ENCODE measurements around the gene CSNK1E. TPM values are rescaled to one million over a fixed set of nuclear protein-coding genes. Genes with fewer than 3 reads are reported as not detected.

The CSNK1E gene
- total and polyA plus RNA-seq, 2 of the 4 experiments (the other 2 are of a cell fraction), result 116 to 276 TPM

DNA sequence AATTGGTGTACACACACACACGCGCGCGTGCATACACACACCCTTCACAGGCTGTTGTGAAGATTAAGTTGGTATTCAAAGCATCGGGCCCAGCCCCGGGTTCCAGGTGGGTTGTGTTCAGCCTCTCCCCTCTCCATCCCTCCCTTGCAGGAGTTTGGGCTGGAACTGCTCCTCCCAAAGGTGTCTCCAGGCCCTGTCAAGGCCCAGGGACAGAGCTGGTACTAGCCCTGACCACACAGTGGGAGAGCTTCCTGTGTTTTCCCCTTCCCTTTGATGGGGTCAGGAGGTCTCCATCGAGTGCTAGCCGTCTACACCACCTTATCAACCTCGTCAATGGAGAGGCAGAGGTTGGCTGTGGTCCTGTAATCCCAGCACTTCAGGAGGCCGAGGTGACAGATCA is 36.5 kb upstream of the CSNK1E start:
- peaks cover 3% of the 10 kb centered on the region; the same call in 1 of the 2 replicates for H4K20me1 ChIP-seq (ENCODE audit: insufficient read depth, low read length)
- H4K91ac ChIP-seq (ENCODE audit: insufficient read depth, low read depth, low read length), result no peak overlapping the region
- H4K8ac ChIP-seq (ENCODE audit: low read depth in 2 of 2, low read length in 2 of 2), result no peak overlapping the region
- no peak overlapping the region for H4K5ac ChIP-seq (ENCODE audit: low read depth, low read length)
- H2AK5ac ChIP-seq (ENCODE audit: low read depth, low read length), result no peak overlapping the region
- no peaks in the 10 kb centered on the region for H3K9me3 ChIP-seq (ENCODE audit: control insufficient read depth, insufficient read depth, low read length)
- H3K4me1 ChIP-seq (ENCODE audit: control insufficient read depth, insufficient read depth, low read length), result no peaks in the 10 kb centered on the region
- TF ChIP-seq RCOR1 (IDR thresholded peaks at IDR 0.05; ENCODE audit: insufficient replicate concordance, low read length) (no peak), CHD1 (IDR thresholded peaks at IDR 0.05; ENCODE audit: low read depth, low read length) (no peak), MAFK (IDR thresholded peaks at IDR 0.05; ENCODE audit: low read depth, low read length) (no peak), CEBPB (IDR thresholded peaks at IDR 0.05; ENCODE audit: low read depth, low read length) (no peak), RAD21 (IDR thresholded peaks at IDR 0.05; ENCODE audit: low read length) (no peak), BHLHE40 (IDR thresholded peaks at IDR 0.05; ENCODE audit: low read depth, low read length) (no peak), POLR2A (IDR thresholded peaks at IDR 0.05; ENCODE audit: low read depth, low read length) (no peak), RFX5 (IDR thresholded peaks at IDR 0.05; ENCODE audit: low read depth, low read length) (no peak), CTCF (conservative IDR thresholded peaks at IDR 0.05; ENCODE audit: low read depth, low read length) (no peak)
- TF ChIP-seq, protein P1, sequence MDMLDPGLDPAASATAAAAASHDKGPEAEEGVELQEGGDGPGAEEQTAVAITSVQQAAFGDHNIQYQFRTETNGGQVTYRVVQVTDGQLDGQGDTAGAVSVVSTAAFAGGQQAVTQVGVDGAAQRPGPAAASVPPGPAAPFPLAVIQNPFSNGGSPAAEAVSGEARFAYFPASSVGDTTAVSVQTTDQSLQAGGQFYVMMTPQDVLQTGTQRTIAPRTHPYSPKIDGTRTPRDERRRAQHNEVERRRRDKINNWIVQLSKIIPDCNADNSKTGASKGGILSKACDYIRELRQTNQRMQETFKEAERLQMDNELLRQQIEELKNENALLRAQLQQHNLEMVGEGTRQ (IDR thresholded peaks at IDR 0.05; ENCODE audit: low read depth, low read length), result no peak
- TF ChIP-seq, protein P2, sequence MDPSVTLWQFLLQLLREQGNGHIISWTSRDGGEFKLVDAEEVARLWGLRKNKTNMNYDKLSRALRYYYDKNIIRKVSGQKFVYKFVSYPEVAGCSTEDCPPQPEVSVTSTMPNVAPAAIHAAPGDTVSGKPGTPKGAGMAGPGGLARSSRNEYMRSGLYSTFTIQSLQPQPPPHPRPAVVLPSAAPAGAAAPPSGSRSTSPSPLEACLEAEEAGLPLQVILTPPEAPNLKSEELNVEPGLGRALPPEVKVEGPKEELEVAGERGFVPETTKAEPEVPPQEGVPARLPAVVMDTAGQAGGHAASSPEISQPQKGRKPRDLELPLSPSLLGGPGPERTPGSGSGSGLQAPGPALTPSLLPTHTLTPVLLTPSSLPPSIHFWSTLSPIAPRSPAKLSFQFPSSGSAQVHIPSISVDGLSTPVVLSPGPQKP (IDR thresholded peaks at IDR 0.05; ENCODE audit: borderline replicate concordance, low read depth, low read length), result no peak
- no peak overlapping the region for H3K56ac ChIP-seq (ENCODE audit: extremely low read depth, insufficient read depth, low read length)
- no peak overlapping the region for H3K4me2 ChIP-seq (ENCODE audit: low read depth, low read length)
- DNase-seq, result no peak
- no peak for ATAC-seq (ENCODE audit: low read depth)
- H2BK120ac ChIP-seq (ENCODE audit: low read depth, low read length), result no peak overlapping the region
- ChIA-PET POLR2A (ENCODE audit: unreplicated experiment) (no interaction called here), CTCF (interaction anchor here (0.6 kb wide), 1 partner anchor 302 kb away, joined by 3 read pairs; no protein-coding TSS in a partner anchor)
- WGBS, 2 experiments (ENCODE audit: extremely low coverage in 2 of 2, insufficient read length in 1 of 2), result 50% methylated on average over 2 of the region's 10 CpGs; no CpG with 5 or more reads in 1 of the 2 experiments
- intact Hi-C loops (cut with micrococcal nuclease) (loop anchor here (1.0 to 5.0 kb wide), 4 partner anchors 219 to 301 kb away; partner anchors contain the start of gene DMC1), in situ Hi-C loops (cut with MboI; ENCODE audit: low sequenced_read_pairs) (loop anchor here (5.0 kb wide), 1 partner anchor 296 kb away; the partner anchor contains the start of gene PICK1), dilution Hi-C loops (cut with HindIII; ENCODE audit: low sequenced_read_pairs, unreplicated experiment) (no loop called here)
- H3K9ac ChIP-seq (ENCODE audit: low read depth, low read length), result no peak overlapping the region
- H3K4me3 ChIP-seq (ENCODE audit: insufficient read depth, low read depth, low read length), result no peak overlapping the region
- H2BK5ac ChIP-seq (ENCODE audit: low read depth, low read length, poor library complexity, severe bottlenecking), result no peak overlapping the region
- no peak overlapping the region for H2BK15ac ChIP-seq (ENCODE audit: low read depth, low read length)
- peaks cover 4% of the 10 kb centered on the region; the same call in 1 of the 2 replicates for H3K36me3 ChIP-seq (ENCODE audit: control insufficient read depth, insufficient read depth, low read length)
- H2BK20ac ChIP-seq (ENCODE audit: low read depth, low read length), result no peak overlapping the region
- H3K27ac ChIP-seq (ENCODE audit: insufficient read depth, low read length), result no peak overlapping the region
- no peak overlapping the region for H3K4ac ChIP-seq (ENCODE audit: low read depth, low read length)
- H2AK9ac ChIP-seq (replicated peaks; ENCODE audit: low read depth, low read length, poor library complexity), result peak overlapping the region; percentile 91
- H3K9me1 ChIP-seq (ENCODE audit: insufficient read depth, low read length), result 0 out of 2 replicates have a peak, but pooled peaks cover under 1% of the 10 kb centered on the region
- peaks cover 0 to 5% of the 10 kb centered on the region in 2 experiments; a peak in 1 of 4 replicates for H3K79me1 ChIP-seq (ENCODE audit: low read depth in 1 of 2, low read length in 2 of 2)
- no peak overlapping the region for H2AFZ ChIP-seq (replicated peaks; ENCODE audit: low read length, poor library complexity)
- H3K23ac ChIP-seq (ENCODE audit: low read depth, low read length), result no peak overlapping the region
- no TSS peak for BruUV-seq (replicated peaks)
- no peaks in the 10 kb centered on the region for H3K27me3 ChIP-seq (ENCODE audit: control insufficient read depth, insufficient read depth, low read length)
- H3K14ac ChIP-seq (replicated peaks; ENCODE audit: low read depth, low read length), result no peak overlapping the region
- no peak overlapping the region for H3K18ac ChIP-seq (ENCODE audit: low read depth, low read length)

Data from IMR-90 (cell line).